NB4 (cell line): ENCODE measurements around the gene LYZL2.

Source experiments
- DNase-seq: peaks from one replicate; pipeline ENCODE4 v3.0.0; 2010; ENCODE audit warnings: low read depth
- H3K4me3 ChIP-seq: one replicate; pipeline ENCODE4 v1.5.1; 2011; ENCODE audit warnings: mild to moderate bottlenecking, low read depth, low read length, moderate library complexity
- MYC ChIP-seq: IDR thresholded peaks from 2 replicates; pipeline ENCODE4 v1.6.1; 2011; ENCODE audit warnings: low read depth, low read length
- POLR2A ChIP-seq: IDR thresholded peaks from 2 replicates; pipeline ENCODE4 v1.6.1; 2011; ENCODE audit warnings: mild to moderate bottlenecking; ENCODE audit not compliant: insufficient read length; ENCODE audit errors: extremely low read depth
- TF ChIP-seq, protein P1 (sequence below): IDR thresholded peaks from 2 replicates; pipeline ENCODE4 v1.6.1; 2011; ENCODE audit warnings: low read depth, low read length
- TF ChIP-seq, protein P2 (sequence below): IDR thresholded peaks from one replicate; pipeline ENCODE4 v1.5.1; 2012; ENCODE audit warnings: low read depth, low read length

LYZL2 gene

DNA sequence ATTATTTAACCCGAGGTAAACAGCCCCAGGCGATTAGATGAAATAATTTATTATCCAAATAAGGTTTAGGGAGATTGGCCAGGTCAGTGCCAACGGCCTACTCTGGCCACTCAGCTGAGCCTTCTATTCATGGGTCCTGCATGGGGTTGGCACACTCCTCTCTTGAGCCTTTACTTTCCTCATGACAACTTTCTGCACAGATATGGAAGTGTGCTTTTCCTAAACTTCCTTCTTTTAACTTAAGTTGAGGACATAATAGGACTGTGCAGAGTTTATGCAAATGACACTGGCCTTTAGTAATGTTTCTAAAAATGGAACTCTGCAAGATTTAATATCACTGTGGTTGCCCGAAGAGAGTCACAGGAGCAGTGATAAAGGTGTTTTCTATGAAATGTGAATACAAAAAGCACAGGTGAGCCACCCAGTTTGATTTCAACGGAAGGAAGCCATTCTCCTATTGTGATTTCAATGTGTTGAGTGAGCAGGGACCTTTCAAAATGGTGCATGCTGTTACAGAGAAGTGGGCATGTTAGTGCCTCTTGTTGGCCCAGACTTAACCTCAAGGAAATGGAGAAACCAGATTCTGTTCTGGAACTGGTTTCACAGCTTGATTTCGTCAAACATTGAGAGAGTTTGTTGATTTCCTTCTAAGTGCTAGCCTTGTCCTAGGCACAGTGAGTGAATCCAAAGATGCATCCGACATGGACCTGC is 55.7 kb downstream of the LYZL2 start:
- TF ChIP-seq, protein P1, sequence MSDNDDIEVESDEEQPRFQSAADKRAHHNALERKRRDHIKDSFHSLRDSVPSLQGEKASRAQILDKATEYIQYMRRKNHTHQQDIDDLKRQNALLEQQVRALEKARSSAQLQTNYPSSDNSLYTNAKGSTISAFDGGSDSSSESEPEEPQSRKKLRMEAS, result no peak
- TF ChIP-seq MYC (no peak), POLR2A (no peak)
- TF ChIP-seq, protein P2, sequence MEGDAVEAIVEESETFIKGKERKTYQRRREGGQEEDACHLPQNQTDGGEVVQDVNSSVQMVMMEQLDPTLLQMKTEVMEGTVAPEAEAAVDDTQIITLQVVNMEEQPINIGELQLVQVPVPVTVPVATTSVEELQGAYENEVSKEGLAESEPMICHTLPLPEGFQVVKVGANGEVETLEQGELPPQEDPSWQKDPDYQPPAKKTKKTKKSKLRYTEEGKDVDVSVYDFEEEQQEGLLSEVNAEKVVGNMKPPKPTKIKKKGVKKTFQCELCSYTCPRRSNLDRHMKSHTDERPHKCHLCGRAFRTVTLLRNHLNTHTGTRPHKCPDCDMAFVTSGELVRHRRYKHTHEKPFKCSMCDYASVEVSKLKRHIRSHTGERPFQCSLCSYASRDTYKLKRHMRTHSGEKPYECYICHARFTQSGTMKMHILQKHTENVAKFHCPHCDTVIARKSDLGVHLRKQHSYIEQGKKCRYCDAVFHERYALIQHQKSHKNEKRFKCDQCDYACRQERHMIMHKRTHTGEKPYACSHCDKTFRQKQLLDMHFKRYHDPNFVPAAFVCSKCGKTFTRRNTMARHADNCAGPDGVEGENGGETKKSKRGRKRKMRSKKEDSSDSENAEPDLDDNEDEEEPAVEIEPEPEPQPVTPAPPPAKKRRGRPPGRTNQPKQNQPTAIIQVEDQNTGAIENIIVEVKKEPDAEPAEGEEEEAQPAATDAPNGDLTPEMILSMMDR, result no peak
- no peak for DNase-seq
- no peak overlapping the region for H3K4me3 ChIP-seq

DNA sequence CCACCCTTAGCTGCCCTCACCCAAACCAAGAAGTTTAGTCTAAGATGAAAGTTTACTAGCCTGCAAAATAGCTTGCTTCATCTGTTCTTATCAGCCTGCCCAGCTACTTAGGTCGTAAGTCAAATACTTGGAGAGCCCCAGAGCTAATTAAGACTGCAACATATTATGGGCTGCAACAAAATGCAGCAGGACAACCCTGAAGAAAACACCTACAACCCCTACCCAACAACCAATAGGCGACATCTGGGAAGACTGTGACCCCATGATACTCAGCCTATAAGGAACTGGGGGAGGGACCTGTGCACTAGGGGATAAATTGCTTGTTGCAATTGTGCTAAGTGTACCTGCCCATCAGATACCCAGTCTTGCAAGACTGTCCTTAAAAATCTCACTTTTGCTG is 64.1 kb downstream of the LYZL2 start:
- no peak overlapping the region for H3K4me3 ChIP-seq
- no peak for DNase-seq
- TF ChIP-seq POLR2A, result no peak
- TF ChIP-seq, protein P2, result no peak
- TF ChIP-seq, protein P1, result no peak
- no peak for TF ChIP-seq MYC

DNA sequence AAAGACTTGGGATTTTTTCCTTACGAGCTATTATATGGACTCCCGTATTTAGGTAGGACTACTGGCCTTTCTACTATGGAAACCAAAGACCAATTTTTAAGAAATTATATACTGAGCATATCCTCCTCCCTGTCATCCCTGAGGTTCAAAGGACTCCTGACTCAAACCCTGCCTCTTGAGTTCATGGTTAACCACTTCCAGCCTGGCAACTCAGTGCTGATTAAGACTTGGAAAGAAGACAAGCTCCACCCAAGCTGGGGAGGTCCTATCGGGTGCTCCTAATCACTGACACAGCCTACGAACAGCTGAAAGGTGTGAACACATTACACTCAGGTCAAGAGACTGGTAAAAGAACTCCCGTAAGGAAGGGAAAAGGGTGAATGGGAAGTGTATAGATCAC is 66.8 kb downstream of the LYZL2 start:
- H3K4me3 ChIP-seq, result no peak overlapping the region
- TF ChIP-seq, protein P1, result no peak
- TF ChIP-seq POLR2A (no peak), MYC (no peak)
- TF ChIP-seq, protein P2, result no peak
- no peak for DNase-seq
